Measurements from ENCODE around the gene IMMP2L.

IMMP2L gene

DNA sequence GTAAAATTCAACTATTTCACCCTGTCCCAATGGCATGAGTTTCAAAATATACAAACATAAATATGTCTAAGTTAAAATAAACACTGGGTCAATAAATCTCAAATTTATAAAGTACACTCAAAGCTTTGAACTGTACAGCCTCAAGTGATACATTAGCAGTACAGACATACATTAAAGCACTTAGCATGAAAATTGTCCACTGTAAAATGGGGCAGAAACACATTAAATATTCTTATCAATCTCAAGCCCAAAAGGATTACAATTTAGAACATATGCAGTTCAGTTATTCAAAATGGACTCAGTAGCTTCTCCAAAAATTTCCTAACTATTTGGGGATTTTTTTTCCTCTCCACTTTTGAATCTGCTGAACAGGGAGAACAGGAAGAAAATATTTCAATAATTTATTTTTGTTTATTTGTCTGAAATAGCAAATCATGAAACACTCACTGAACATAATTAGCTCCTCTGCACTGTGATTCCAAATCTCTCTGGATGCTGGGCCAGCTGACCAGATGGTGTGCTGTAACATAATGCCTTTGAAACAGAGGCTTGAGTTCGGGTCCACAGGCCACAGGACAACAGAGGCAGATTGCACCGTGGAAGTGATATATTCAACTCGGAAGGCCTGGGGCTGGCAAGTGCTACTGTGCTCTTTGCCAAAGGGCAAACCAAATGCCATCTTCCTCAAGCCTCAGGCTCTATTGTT lies 720.3 kb downstream of the IMMP2L start:
- DNase-seq: no peak

DNA sequence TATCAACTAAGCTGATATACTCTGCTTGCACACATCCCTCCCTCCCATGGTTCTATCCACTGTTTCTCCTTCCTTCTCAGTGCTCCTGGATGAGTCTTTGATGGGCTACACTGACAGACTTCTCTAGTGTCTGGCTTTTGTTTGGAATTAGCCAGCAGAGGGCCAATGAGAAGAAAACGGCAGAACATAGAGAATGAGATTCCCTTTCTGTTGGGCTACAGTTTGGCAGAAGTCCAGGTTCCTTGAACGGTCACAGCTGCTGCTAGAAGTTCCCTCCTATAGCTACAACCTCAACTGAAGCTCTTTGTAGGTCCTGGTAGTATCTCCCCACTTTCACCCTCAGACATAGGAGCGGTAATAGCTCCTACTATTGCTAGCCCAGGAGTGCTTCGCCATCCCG lies 722.4 kb downstream of the IMMP2L start:
- no peak for DNase-seq

- no peak for DNase-seq
Observed at GRCh38 chr7:110835849-110836248, 726.4 kb downstream of the IMMP2L start.

DNA sequence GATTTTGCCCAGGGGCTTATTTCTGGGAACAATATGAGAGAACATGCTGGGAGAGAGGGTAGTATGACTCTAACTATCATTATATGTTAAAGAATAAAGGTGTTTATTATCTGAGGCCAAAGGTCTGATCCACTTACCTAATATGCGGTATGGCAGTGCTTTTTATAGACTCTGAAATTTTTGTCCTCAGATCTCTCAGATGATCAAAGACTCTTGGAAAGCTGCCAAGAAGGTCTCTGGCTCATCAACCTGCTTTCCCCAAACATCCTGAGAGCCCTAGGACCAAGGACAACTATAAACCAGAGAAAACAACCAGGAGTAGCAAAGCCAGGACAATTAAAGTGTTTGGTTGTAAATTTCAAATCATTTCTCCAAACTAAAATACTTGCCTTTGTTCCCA lies 727.1 kb downstream of the IMMP2L start:
- DNase-seq: no peak

DNA sequence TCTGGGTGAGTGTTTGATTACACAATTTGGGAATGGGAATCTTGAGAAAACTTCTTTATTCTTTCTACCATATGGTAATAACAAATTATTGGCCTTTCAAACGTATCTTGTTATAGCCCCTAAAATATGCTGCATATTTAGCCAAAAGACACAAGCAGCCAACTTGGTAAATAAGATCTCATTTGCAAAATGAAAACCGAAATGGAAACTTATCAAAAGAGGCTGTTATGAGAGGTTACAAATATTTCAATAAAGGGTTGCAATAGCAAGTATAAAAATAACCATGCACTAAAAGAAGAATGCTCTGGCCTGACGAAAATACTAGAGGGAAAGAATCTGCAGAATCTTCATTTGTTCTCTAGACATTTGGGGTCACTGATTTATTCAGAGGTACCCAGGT lies 730.9 kb downstream of the IMMP2L start:
- no peak for DNase-seq

DNA sequence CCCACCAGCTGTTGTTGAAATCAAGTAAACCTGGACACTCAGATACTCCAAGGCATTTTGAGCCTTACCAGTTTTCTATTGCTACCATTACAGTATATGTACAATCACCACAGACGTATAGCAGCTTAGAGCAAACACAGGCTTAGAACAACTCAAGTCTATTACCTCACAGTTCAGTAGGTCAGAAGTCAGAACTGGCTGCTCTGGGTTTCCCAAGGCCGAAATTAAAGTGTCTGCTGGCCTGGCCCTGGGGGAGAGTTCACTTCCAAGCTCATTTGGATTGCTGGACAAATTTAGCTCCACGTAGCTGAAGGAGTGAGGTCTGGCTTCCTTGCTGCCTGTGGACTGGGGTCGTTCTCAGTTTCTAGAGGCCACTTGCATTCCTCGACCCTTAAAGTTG lies 731.5 kb downstream of the IMMP2L start:
- DNase-seq: no peak

GRCh38 chr7:110827936-110828335 lies 734.4 kb downstream of the IMMP2L start:
- no peak for DNase-seq

DNA sequence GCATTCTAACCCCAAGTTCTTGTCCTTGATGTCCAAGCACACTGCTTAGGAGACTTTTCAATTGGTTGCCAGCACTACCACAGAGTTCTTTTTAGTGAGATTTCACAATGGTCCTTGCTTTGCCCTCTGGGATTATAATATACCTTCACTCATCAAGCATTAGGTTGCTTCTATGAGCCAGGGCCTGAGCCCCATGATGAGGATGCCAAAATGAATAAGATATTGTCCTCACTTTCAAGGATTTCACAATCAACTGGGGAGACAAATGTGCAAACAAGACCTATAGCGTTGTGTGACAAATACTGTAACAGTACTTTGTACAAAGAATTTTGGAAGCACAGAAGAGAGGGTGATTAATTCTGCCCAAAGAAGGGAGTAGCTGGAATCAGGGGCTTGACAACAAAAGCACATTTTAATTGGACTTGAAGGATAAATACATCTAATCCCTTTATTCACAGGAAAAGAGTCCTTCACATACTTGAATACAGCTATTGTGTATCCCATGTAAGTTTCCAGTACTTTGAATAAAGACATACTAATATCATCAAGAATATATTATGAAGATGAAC lies 734.9 kb downstream of the IMMP2L start:
- DNase-seq: no peak

GRCh38 chr7:110813986-110814385 lies 748.3 kb downstream of the IMMP2L start:
- no peak for DNase-seq

GRCh38 chr7:110809832-110810231 lies 752.5 kb downstream of the IMMP2L start:
- no peak for DNase-seq

- DNase-seq: no peak
Observed at GRCh38 chr7:110808361-110808760, 753.9 kb downstream of the IMMP2L start.

GRCh38 chr7:110804501-110804900 lies 757.8 kb downstream of the IMMP2L start:
- DNase-seq: no peak

- no peak for DNase-seq
Observed at GRCh38 chr7:110803602-110804143, 758.6 kb downstream of the IMMP2L start.

DNA sequence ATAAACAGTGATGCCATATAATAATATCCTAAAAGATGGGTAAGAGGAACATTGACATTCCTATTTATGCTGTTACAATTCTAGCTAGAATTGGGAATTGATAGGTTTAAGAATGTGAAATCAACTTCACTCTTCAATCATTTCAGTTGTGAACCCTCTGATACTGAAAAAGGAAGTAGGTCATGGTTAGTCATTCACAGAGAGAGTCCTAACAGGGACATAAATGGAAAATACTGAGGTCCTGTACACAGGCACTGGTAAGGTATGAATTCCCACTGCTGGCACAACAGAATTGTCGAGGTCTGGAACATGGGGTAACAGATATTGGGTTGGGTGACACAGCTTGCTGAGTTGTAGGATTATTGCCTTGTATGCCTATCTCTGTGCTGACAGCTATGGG lies 760.8 kb downstream of the IMMP2L start:
- DNase-seq: peak; percentile 14

GRCh38 chr7:110800984-110801383 lies 761.3 kb downstream of the IMMP2L start:
- peak; percentile 9 for DNase-seq

- no peak for DNase-seq
Observed at GRCh38 chr7:110797656-110798055, 764.6 kb downstream of the IMMP2L start.

DNA sequence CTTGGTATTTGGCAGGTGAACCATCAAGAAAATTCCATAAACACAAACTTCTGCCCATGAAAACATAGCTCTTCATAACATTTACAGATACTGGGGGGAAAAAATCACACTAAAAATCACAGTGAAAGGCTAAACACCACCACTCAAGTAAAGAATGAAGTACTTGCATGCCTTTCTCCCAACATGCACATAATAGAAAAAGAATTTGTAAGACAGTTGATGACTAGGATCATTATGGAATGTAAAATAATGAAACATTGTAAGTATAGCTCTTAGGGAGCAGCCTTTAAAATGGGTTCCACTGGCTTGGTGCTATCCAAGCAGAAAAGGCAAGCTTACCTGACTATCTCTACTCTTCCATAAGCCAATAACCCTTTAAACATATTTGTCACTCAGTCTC lies 771.3 kb downstream of the IMMP2L start:
- no peak for DNase-seq

GRCh38 chr7:110786328-110786965 lies 775.8 kb downstream of the IMMP2L start:
- no peak for DNase-seq

DNA sequence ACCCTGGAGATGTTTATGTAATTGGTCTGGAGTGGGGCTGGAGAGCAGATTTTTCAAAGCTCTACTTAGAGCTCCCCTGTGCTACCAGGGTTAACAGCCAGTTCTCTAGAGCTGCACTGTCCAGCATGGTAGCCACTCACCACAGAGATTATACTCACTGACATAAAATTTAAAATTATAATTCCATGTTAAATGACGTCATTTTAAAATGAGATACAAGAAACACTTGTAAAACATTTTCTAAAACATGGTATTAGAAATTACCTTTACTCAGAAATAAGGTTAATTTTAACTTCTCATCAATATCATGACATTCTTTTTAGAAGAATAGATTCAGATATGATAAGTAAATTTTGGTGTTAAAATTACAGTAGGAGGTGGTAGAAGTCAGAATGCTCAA lies 777.5 kb downstream of the IMMP2L start:
- no peak for DNase-seq

- no peak for DNase-seq
Observed at GRCh38 chr7:110780712-110781111, 781.6 kb downstream of the IMMP2L start.

DNA sequence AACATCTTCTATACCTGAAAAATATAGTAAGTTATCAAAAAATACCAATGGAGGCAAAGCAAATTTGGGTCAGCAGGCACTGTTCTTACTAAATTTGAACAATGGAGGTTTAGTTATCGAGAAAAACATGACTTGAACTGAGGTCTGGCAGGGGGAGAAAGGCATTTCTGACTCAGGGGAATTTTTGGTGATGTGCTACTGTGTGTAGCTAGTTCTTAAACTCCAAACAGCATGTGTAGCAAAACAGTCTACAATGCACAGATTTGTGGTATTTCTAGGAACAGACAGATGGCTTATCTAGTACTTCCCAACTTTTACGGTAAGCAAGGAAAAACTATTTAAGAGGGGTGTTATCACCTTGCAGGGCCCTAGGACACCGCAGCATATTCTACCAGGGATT lies 783.0 kb downstream of the IMMP2L start:
- DNase-seq: peak; percentile 17

- DNase-seq: no peak
Observed at GRCh38 chr7:110775046-110775445, 787.2 kb downstream of the IMMP2L start.

- DNase-seq: no peak
Observed at GRCh38 chr7:110774071-110774470, 788.2 kb downstream of the IMMP2L start.

DNA sequence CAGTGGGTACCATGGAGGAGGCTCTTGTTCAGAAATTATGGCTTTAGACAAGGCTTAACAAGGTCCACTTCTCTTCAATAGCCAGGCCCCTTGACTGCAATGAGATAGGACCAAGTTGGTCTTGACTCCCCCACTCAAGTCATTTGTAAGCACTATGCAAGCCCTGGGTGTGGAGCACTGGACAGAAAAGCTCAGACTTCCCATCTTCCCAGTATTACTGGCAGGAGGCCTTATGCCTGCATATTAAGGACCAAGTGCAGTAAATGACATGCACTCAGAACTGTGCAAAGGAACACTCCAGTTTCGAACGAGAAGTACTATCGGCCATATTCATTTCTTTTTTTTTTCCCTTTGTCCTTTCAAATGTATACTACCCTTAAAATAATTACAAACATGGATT lies 789.7 kb downstream of the IMMP2L start:
- no peak for DNase-seq

Data from activated CD4-positive, alpha-beta T cell treated with anti-CD3 and anti-CD28 coated beads, Interleukin-2, Interleukin-6, amounts not matched to agents 100 ng/mL and 50 ng/mL, durations not matched to agents 16 hours and 8 hours (primary cell).